GM18505 (cell line): ENCODE measurements around the gene PYCR2.

Experiments used
- ATAC-seq: cut with Tn5 transposase; IDR thresholded peaks from one replicate; pipeline ENCODE4 v1.9.1; 2021; ENCODE audit not compliant: unreplicated experiment
- POLR2A ChIP-seq: IDR thresholded peaks from 4 replicates; pipeline ENCODE4 v1.6.1; 2011; ENCODE audit warnings: borderline replicate concordance; ENCODE audit not compliant: insufficient read depth, insufficient read length; ENCODE audit errors: extremely low read depth

Gene PYCR2

GRCh38 chr1:225877580-225877979 is 46.5 kb downstream of the PYCR2 start:
- no peak for ATAC-seq

GRCh38 chr1:225876900-225877510 is 47.0 kb downstream of the PYCR2 start:
- no peak for ATAC-seq
- TF ChIP-seq POLR2A: no peak

More at GRCh38 chr1:225877580-225877979, 46.5 kb downstream of the PYCR2 start:
- TF ChIP-seq POLR2A: no peak

GRCh38 chr1:225875044-225875815 is 48.8 kb downstream of the PYCR2 start:
- no peak for TF ChIP-seq POLR2A
- no peak for ATAC-seq

GRCh38 chr1:225874431-225874830 is 49.6 kb downstream of the PYCR2 start:
- no peak for TF ChIP-seq POLR2A
- no peak for ATAC-seq

- no peak for ATAC-seq
- no peak for TF ChIP-seq POLR2A
Measured at GRCh38 chr1:225873281-225873850, 50.7 kb downstream of the PYCR2 start.

GRCh38 chr1:225872075-225872430 is 52.0 kb downstream of the PYCR2 start:
- no peak for TF ChIP-seq POLR2A
- no peak for ATAC-seq

- ATAC-seq: no peak
- no peak for TF ChIP-seq POLR2A
Measured at GRCh38 chr1:225871359-225872074, 52.5 kb downstream of the PYCR2 start.

- TF ChIP-seq POLR2A: no peak
- ATAC-seq: no peak
Measured at GRCh38 chr1:225870911-225871310, 53.1 kb downstream of the PYCR2 start.
